ENCODE data around the gene KLF5. TPM values are rescaled to one million over a fixed set of nuclear protein-coding genes. Genes with fewer than 3 reads are reported as not detected.

The KLF5 gene
- total RNA-seq, 1 experiment from 2014 or later: 2.2 TPM

DNA sequence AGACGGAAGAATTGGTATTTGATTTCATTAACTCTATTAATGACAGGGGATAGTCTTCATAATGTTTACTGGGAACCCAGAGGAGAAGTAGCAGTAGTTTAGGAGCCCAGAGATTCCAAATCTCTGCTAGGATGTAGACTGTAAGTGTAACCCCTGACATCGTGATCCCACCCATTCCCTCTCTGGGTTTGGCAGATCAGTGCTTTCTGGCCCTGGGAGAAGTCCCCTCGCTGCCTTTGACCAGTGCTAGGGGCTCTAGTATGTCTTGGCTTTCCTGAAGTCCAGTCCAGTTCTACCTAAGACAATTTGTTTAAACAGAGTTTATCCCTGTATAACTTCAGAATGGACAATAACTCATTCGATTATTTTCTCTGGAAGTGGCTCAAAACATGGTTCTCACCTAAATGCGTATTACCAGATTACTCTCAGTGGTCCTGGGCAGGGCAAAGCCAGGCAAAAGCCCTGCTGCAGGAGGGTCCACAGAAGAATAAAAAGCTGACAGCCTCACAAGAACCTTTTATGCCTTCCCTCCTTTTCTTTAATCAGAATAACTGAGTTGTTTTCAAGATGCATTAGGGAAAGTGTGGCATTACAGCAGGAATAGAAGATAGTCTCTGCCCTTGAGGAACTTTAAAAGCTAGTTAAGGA lies 11.8 kb downstream of the KLF5 start:
- H2BK5ac ChIP-seq (ENCODE audit: insufficient read length, low read length): no peak overlapping the region
- Mint-ChIP-seq H3K9me3 (no peaks in the 10 kb centered on the region), H3K36me3 (ENCODE audit: insufficient read depth in 1 of 3, low read depth in 3 of 3) (peaks cover 0 to 4% (median 0%) of the 10 kb centered on the region in 3 experiments; a peak in 1 of 7 replicates), H3K4me3 (no peak overlapping the region), H3K27ac (no peak overlapping the region), H3K27me3 (ENCODE audit: low read depth) (peaks cover 7% of the 10 kb centered on the region), H3K4me1 (peaks cover 26 to 42% of the 10 kb centered on the region in 2 experiments)
- H3K4me1 ChIP-seq (ENCODE audit: insufficient read depth, low read length): peaks cover 6% of the 10 kb centered on the region; the same call in 1 of the 2 replicates
- H3K4me2 ChIP-seq (ENCODE audit: insufficient read depth, insufficient read length, low read length): no peak overlapping the region
- no peak overlapping the region for H4K8ac ChIP-seq (replicated peaks; ENCODE audit: insufficient read length, low read depth, low read length)
- no CpG with 5 or more reads among the region's 5 CpGs for WGBS (ENCODE audit: extremely low coverage, insufficient read length, low lambda C conversion rate)
- no peak overlapping the region for H3K14ac ChIP-seq (ENCODE audit: insufficient read depth, low read length)
- H3K23me2 ChIP-seq (ENCODE audit: insufficient read length, low read depth, low read length, poor library complexity, severe bottlenecking): peaks cover 2% of the 10 kb centered on the region
- no peak overlapping the region for H2BK15ac ChIP-seq (ENCODE audit: low read depth, low read length)
- H3K56ac ChIP-seq (ENCODE audit: insufficient read length, low read depth, low read length): no peak overlapping the region
- no peak overlapping the region for H3T11ph ChIP-seq (ENCODE audit: low read length)
- H2AK5ac ChIP-seq (ENCODE audit: insufficient read length, low read length): no peak overlapping the region
- H2AFZ ChIP-seq (ENCODE audit: low read length): no peak overlapping the region
- no peak overlapping the region for H4K5ac ChIP-seq (ENCODE audit: insufficient read length, low read depth, low read length)
- TF ChIP-seq, protein P1, sequence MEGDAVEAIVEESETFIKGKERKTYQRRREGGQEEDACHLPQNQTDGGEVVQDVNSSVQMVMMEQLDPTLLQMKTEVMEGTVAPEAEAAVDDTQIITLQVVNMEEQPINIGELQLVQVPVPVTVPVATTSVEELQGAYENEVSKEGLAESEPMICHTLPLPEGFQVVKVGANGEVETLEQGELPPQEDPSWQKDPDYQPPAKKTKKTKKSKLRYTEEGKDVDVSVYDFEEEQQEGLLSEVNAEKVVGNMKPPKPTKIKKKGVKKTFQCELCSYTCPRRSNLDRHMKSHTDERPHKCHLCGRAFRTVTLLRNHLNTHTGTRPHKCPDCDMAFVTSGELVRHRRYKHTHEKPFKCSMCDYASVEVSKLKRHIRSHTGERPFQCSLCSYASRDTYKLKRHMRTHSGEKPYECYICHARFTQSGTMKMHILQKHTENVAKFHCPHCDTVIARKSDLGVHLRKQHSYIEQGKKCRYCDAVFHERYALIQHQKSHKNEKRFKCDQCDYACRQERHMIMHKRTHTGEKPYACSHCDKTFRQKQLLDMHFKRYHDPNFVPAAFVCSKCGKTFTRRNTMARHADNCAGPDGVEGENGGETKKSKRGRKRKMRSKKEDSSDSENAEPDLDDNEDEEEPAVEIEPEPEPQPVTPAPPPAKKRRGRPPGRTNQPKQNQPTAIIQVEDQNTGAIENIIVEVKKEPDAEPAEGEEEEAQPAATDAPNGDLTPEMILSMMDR (conservative IDR thresholded peaks at IDR 0.05): no peak
- H3K79me1 ChIP-seq (ENCODE audit: insufficient read depth, low read depth, low read length, poor library complexity, severe bottlenecking): no peaks in the 10 kb centered on the region
- H2BK20ac ChIP-seq (ENCODE audit: low read depth, low read length, poor library complexity, severe bottlenecking): no peak overlapping the region
- no peak overlapping the region for H3K27ac ChIP-seq (ENCODE audit: insufficient read length, low read depth, low read length)
- DNase-seq: no peak
- H3K27me3 ChIP-seq (ENCODE audit: insufficient read depth, low read length): no peaks in the 10 kb centered on the region
- no peak overlapping the region for H2BK120ac ChIP-seq (ENCODE audit: low read depth, low read length, poor library complexity, severe bottlenecking)
- no peaks in the 10 kb centered on the region for H3K9me3 ChIP-seq (ENCODE audit: control insufficient read depth, low read depth, low read length)
- no peaks in the 10 kb centered on the region for H4K20me1 ChIP-seq (ENCODE audit: control insufficient read depth, insufficient read depth, insufficient read length)
- H3K23ac ChIP-seq (ENCODE audit: insufficient read length, low read depth, low read length): no peak overlapping the region
- H3K9ac ChIP-seq (ENCODE audit: extremely low read depth, insufficient read length, low read length): no peak overlapping the region
- no peaks in the 10 kb centered on the region for H3K79me2 ChIP-seq (ENCODE audit: insufficient read depth, low read length)
- H2BK12ac ChIP-seq (ENCODE audit: insufficient read length, low read depth, low read length): no peak overlapping the region
- no peak overlapping the region for H3K4ac ChIP-seq (ENCODE audit: low read depth, low read length)
- no peak overlapping the region for H4K91ac ChIP-seq (ENCODE audit: insufficient read length, low read depth, low read length)
- no peak overlapping the region for H3K18ac ChIP-seq (ENCODE audit: insufficient read length, low read depth, low read length)

Measured in H9 (cell line).